Measurements from ENCODE around the gene CDK19.

DNA sequence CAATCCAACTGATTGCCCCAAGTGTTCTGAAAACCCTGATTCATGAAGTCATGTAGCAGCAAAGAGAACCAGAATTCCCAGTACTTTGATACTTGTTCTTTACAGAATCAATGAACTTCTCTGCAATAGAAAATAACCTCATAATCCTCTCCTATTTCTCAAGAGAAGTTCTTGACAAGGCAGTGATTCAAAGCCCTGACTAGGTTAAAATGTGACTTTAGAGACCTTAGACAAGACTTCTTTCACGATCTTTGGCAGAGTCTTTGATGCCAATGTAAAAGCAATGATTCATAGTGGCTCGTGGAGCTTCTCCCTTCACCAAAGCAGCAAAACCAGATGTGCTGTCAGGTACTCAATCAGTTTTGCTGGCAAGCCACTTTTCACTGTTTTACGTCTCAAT lies 95.2 kb downstream of the CDK19 start:
- TF ChIP-seq, protein P1, sequence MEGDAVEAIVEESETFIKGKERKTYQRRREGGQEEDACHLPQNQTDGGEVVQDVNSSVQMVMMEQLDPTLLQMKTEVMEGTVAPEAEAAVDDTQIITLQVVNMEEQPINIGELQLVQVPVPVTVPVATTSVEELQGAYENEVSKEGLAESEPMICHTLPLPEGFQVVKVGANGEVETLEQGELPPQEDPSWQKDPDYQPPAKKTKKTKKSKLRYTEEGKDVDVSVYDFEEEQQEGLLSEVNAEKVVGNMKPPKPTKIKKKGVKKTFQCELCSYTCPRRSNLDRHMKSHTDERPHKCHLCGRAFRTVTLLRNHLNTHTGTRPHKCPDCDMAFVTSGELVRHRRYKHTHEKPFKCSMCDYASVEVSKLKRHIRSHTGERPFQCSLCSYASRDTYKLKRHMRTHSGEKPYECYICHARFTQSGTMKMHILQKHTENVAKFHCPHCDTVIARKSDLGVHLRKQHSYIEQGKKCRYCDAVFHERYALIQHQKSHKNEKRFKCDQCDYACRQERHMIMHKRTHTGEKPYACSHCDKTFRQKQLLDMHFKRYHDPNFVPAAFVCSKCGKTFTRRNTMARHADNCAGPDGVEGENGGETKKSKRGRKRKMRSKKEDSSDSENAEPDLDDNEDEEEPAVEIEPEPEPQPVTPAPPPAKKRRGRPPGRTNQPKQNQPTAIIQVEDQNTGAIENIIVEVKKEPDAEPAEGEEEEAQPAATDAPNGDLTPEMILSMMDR (IDR thresholded peaks at IDR 0.05), result no peak
- no peak for TF ChIP-seq POLR2A (IDR thresholded peaks at IDR 0.05)

Measured in right lobe of liver (tissue), 4 donors.